HepG2 (cell line): ENCODE results near the gene S100A12. TPM values are rescaled to one million over a fixed set of nuclear protein-coding genes. Genes with fewer than 3 reads are reported as not detected.

ENCODE experiments used
- ATAC-seq: fragments of 200-7000 bp; cut with Tn5 transposase; 3 replicates; pipeline ENCODE4 v1.9.1; 2020; ENCODE audit warnings: mild to moderate bottlenecking, moderate library complexity
- BruUV-seq: library from RNA; stranded (reverse); fragments of 400-500 nt; replicated peaks from 2 replicates; lab custom pipeline; 2021; lab: Mats Ljungman, UMichigan
- CTCF ChIA-PET: fragments of 300-600 bp; formaldehyde crosslinking; extraction: SDS; loops from one replicate; lab custom pipeline; 2021; ENCODE audit warnings: low total read pairs, inconsistent platforms, low intra/inter-chr PET ratio; lab: Yijun Ruan, JAX
- POLR2A ChIA-PET: fragments of 350-600 bp; sonication (Branson Sonifier 250); formaldehyde crosslinking; loops from one replicate; lab custom pipeline; 2020; ENCODE audit warnings: antibody characterized with exemption, inconsistent platforms; lab: Yijun Ruan, JAX
- DNase-seq: peaks from one replicate; pipeline ENCODE4 v3.0.0-alpha.2; 2015; ENCODE audit warnings: low spot score
- FAIRE-seq: peaks from 3 replicates; lab custom pipeline; 2011; peaks lifted over from hg19 to GRCh38; lab: Jason Lieb, UNC
- H2AFZ ChIP-seq: one replicate; pipeline ENCODE4 v1.6.1; 2011; ENCODE audit warnings: low read length, inconsistent platforms
- H3K27ac ChIP-seq: fragments of 300-600 bp; 3 replicates; pipeline ENCODE4 v1.8.0; 2011; ENCODE audit warnings: mixed run types, mild to moderate bottlenecking, mixed read lengths, low read length, inconsistent platforms; ENCODE audit not compliant: insufficient read depth; ENCODE audit errors: extremely low read length
- H3K27me3 ChIP-seq, 2 experiments: fragments of 200-600 bp in 1 of 2; 2 replicates in 1 of 2; 3 replicates in 1 of 2; pipeline versions ENCODE4 v1.6.0 to v1.8.0; 2011; ENCODE audit warnings: low read length in 2 of 2, mild to moderate bottlenecking in 2 of 2, moderate library complexity in 2 of 2, inconsistent platforms in 1 of 2; ENCODE audit not compliant: insufficient read depth in 2 of 2, control insufficient read depth in 1 of 2
- H3K36me3 ChIP-seq, 2 experiments: fragments of 200-600 bp in 1 of 2; replicated peaks in 1 of 2; 2 replicates in 1 of 2; 3 replicates in 1 of 2; pipeline versions ENCODE4 v1.5.1 to v1.8.0; 2011; ENCODE audit warnings: low read length in 2 of 2, inconsistent platforms in 1 of 2; ENCODE audit not compliant: insufficient read depth in 2 of 2, control insufficient read depth in 1 of 2
- H3K4me1 ChIP-seq: 2 replicates; pipeline ENCODE4 v1.5.1; 2012; ENCODE audit warnings: low read length, inconsistent platforms; ENCODE audit not compliant: insufficient read depth
- H3K4me2 ChIP-seq: 2 replicates; pipeline ENCODE4 v1.6.0; 2011; ENCODE audit warnings: low read depth, low read length, inconsistent platforms
- H3K4me3 ChIP-seq, 3 experiments: fragments of 200-600 bp in 1 of 3; sonication (generic), shearing (Covaris generic) in 1 of 3; replicated peaks in 1 of 3; 2 replicates each; pipeline ENCODE4 v1.5.1; 2011 to 2016; ENCODE audit warnings: low read length in 3 of 3, inconsistent platforms in 2 of 3, low read depth in 2 of 3, mild to moderate bottlenecking in 2 of 3, control low read depth in 1 of 3, mixed read lengths in 1 of 3; ENCODE audit not compliant: insufficient read depth in 1 of 3
- H3K79me2 ChIP-seq: one replicate; pipeline ENCODE4 v1.6.1; 2011; ENCODE audit warnings: low read length, inconsistent platforms; ENCODE audit not compliant: insufficient read depth
- H3K9ac ChIP-seq: 2 replicates; pipeline ENCODE4 v1.6.0; 2011; ENCODE audit warnings: mild to moderate bottlenecking, low read depth, low read length, inconsistent platforms; ENCODE audit not compliant: insufficient read depth
- H3K9me3 ChIP-seq: 2 replicates; pipeline ENCODE4 v1.5.1; 2012; ENCODE audit warnings: mild to moderate bottlenecking, low read length
- H4K20me1 ChIP-seq: 2 replicates; pipeline ENCODE4 v1.6.0; 2011; ENCODE audit warnings: inconsistent platforms, mild to moderate bottlenecking, low read length, moderate library complexity; ENCODE audit not compliant: insufficient read depth
- DMTF1 ChIP-seq: sonication (generic); formaldehyde crosslinking; IDR thresholded peaks from 2 replicates; pipeline ENCODE4 v1.4.0; 2020; ENCODE audit warnings: mild to moderate bottlenecking, missing genetic modification reagents
- DNMT1 ChIP-seq: sonication (generic); formaldehyde crosslinking; IDR thresholded peaks from 2 replicates; pipeline ENCODE4 v1.5.1; 2020; ENCODE audit warnings: mild to moderate bottlenecking, missing genetic modification reagents
- IKZF1 ChIP-seq: fragments of 450-650 bp; IDR thresholded peaks from 2 replicates; pipeline ENCODE4 v1.7.1; 2016
- NAIF1 ChIP-seq: sonication (generic); formaldehyde crosslinking; IDR thresholded peaks from 2 replicates; pipeline ENCODE4 v1.5.0; 2020; ENCODE audit warnings: mild to moderate bottlenecking, missing genetic modification reagents, borderline replicate concordance
- NR1H2 ChIP-seq: sonication (generic); formaldehyde crosslinking; IDR thresholded peaks from 2 replicates; pipeline ENCODE4 v1.8.1; 2022; ENCODE audit warnings: low read depth, missing genetic modification reagents, borderline replicate concordance
- POGK ChIP-seq: sonication (generic); formaldehyde crosslinking; conservative IDR thresholded peaks from 2 replicates; pipeline ENCODE4 v1.8.0; 2022; ENCODE audit warnings: mild to moderate bottlenecking, moderate library complexity, missing genetic modification reagents
- PRMT3 ChIP-seq: sonication (generic); formaldehyde crosslinking; IDR thresholded peaks from 2 replicates; pipeline ENCODE4 v1.8.1; 2022; ENCODE audit warnings: low read depth, mild to moderate bottlenecking, moderate library complexity, missing genetic modification reagents, borderline replicate concordance
- THRA ChIP-seq: sonication (generic); formaldehyde crosslinking; IDR thresholded peaks from 2 replicates; pipeline ENCODE4 v1.4.0; 2020; ENCODE audit warnings: missing genetic modification reagents, borderline replicate concordance
- ZBTB4 ChIP-seq: sonication (generic); formaldehyde crosslinking; IDR thresholded peaks from 2 replicates; pipeline ENCODE4 v1.4.0; 2020; ENCODE audit warnings: missing genetic modification reagents, mild to moderate bottlenecking, borderline replicate concordance
- ZKSCAN1 ChIP-seq: fragments of 150-350 bp; IDR thresholded peaks from 2 replicates; pipeline ENCODE4 v1.6.1; 2014; ENCODE audit warnings: low read length
- ZNF136 ChIP-seq: sonication (generic); formaldehyde crosslinking; IDR thresholded peaks from 2 replicates; pipeline ENCODE4 v1.8.1; 2022; ENCODE audit warnings: low read depth, mild to moderate bottlenecking, moderate library complexity, missing genetic modification reagents
- ZNF382 ChIP-seq: sonication (generic); formaldehyde crosslinking; IDR thresholded peaks from 2 replicates; pipeline ENCODE4 v1.5.0; 2020; ENCODE audit warnings: missing genetic modification reagents, mild to moderate bottlenecking, borderline replicate concordance
- ZNF605 ChIP-seq: sonication (generic); formaldehyde crosslinking; IDR thresholded peaks from 2 replicates; pipeline ENCODE4 v1.8.0; 2022; ENCODE audit warnings: mild to moderate bottlenecking, missing genetic modification reagents
- ZNF720 ChIP-seq: sonication (generic); formaldehyde crosslinking; IDR thresholded peaks from 2 replicates; pipeline ENCODE4 v1.4.0; 2020; ENCODE audit warnings: missing genetic modification reagents
- WGBS: methylation state at CpG from one replicate; pipeline ENCODE4 v1.1.6; 2017; ENCODE audit warnings: low lambda C conversion rate; 5-methylcytosine and 5-hydroxymethylcytosine counted together
- in situ Hi-C: cut with HindIII; loops from 2 replicates; pipeline ENCODE4 v1.10.0; 2017; ENCODE audit warnings: low pct_unique_long_range_greater_than_20kb; ENCODE audit not compliant: extremely low pct_ligation_motif_present
- intact Hi-C: fragments of 100-400 bp; cut with micrococcal nuclease; formaldehyde crosslinking; loops from one replicate; pipeline ENCODE4 v1.10.0; 2022; ENCODE audit not compliant: unreplicated experiment
- polyA plus RNA-seq, 8 experiments: library from polyadenylated mRNA; depleted of rRNA in 3 of 8; stranded (reverse) in 7 of 8; unstranded in 1 of 8; fragments of >200 nt; fragmentation: Illumina TruSeq in 4 of 8; extraction: Trizol in 4 of 8; gene quantifications; 2 replicates each; pipeline versions ENCODE4 v1.2.1 to v1.2.3, GENCODE V29; 2011 to 2016; ENCODE audit warnings: low read depth in 4 of 8, missing spikeins in 1 of 8, mixed read lengths in 1 of 8; ENCODE audit not compliant: insufficient read depth in 1 of 8
- total RNA-seq, 5 experiments: library from RNA; depleted of rRNA; stranded (reverse); fragments of >200 nt; fragmentation: Illumina TruSeq; extraction: Trizol; gene quantifications; 2 replicates each; pipeline ENCODE4 v1.2.3, GENCODE V29; 2016; ENCODE audit warnings: low read depth in 1 of 5

S100A12 gene
- total and polyA plus RNA-seq, 2 of the 13 experiments (the other 11 are each of a cell fraction or from before 2014, with no cell fraction given): not detected

DNA sequence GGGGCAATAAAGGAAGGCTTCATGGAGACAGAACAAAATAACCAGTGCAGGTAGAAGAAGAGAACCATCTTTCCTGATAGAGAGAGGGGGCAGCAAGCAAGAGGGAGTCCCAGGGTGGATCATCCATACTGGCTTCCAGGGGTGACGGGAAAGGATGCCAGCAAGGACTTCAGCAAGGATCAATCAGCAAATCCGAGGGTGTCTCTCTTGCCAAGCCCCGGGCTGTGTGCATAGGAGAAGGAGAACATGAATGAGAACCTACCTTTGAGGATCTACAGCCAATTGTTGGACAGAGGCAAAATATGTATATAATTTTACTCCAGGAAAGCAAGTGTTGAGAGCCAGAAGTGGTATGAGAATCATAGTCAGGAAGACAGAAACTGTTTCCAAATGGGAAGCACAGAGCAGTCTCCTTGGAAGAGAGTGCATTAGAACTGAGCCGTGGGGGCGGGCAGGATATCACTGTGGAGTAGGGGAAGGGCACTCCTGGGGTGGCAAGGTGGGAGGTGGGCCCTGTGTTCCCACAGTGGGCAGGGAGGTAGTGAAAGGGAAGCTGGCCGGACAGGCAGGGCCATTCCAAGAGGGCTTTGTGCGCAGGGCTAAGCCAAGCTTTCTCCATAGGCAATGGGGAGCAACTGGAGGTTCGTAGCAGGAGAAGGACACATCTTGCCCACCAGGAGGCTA lies 18.9 kb downstream of the S100A12 start:
- WGBS: 32% methylated on average over 8 of the region's 8 CpGs
- Histone ChIP-seq H3K9ac (no peak overlapping the region), H3K9me3 (no peaks in the 10 kb centered on the region), H4K20me1 (peaks cover 5% of the 10 kb centered on the region), H3K4me1 (0 out of 2 replicates have a peak, but pooled peaks cover 5% of the 10 kb centered on the region), H2AFZ (no peak overlapping the region), H3K27me3 (no peaks in the 10 kb centered on the region; a peak in 1 of 5 replicates), H3K36me3 (no peaks in the 10 kb centered on the region), H3K4me2 (no peak overlapping the region), H3K79me2 (no peaks in the 10 kb centered on the region), H3K27ac (no peak overlapping the region), H3K4me3 (no peak overlapping the region)
- no peak for DNase-seq
- POLR2A ChIA-PET: no interaction called here
- BruUV-seq: no TSS peak
- FAIRE-seq: no peak
- in situ Hi-C loops (no loop called here), intact Hi-C loops (no loop called here)
- CTCF ChIA-PET: interaction anchor here (2.0 kb wide), 1 partner anchor 138 kb away, joined by 8 read pairs; no protein-coding TSS in a partner anchor
- no peak for ATAC-seq
- TF ChIP-seq ZBTB4: no peak
- TF ChIP-seq DMTF1: no peak
- no peak for TF ChIP-seq THRA (CRISPR knock-in tag)
- TF ChIP-seq ZNF136 (CRISPR knock-in tag): no peak
- TF ChIP-seq PRMT3 (CRISPR knock-in tag): no peak
- no peak for TF ChIP-seq ZNF382 (CRISPR knock-in tag)
- TF ChIP-seq NR1H2 (CRISPR knock-in tag): no peak
- TF ChIP-seq ZNF605 (CRISPR knock-in tag): no peak
- no peak for TF ChIP-seq DNMT1 (CRISPR knock-in tag)
- TF ChIP-seq ZNF720 (CRISPR knock-in tag): no peak
- TF ChIP-seq ZKSCAN1: no peak
- TF ChIP-seq POGK (CRISPR knock-in tag): no peak
- TF ChIP-seq NAIF1 (CRISPR knock-in tag): no peak
- TF ChIP-seq IKZF1: no peak
